GOT3 (cell line): ENCODE data around the gene SLC17A3.

Source experiments
- DNase-seq: peaks from one replicate; lab custom pipeline; 2025; ENCODE audit warnings: mixed read lengths; lab: John Stamatoyannopoulos, UW

Gene SLC17A3

GRCh38 chr6:25889877-25890853, 16.1 kb upstream of the SLC17A3 start:
- no peak for DNase-seq

- no peak for DNase-seq
Measured at GRCh38 chr6:25888626-25889025, 14.6 kb upstream of the SLC17A3 start.

- no peak for DNase-seq
Measured at GRCh38 chr6:25886066-25886465, 12.0 kb upstream of the SLC17A3 start.

GRCh38 chr6:25883991-25884390, 9.9 kb upstream of the SLC17A3 start:
- DNase-seq = peak; percentile 48

- no peak for DNase-seq
Measured at GRCh38 chr6:25883536-25883935, 9.5 kb upstream of the SLC17A3 start.

- DNase-seq = no peak
Measured at GRCh38 chr6:25882051-25882496, 8.0 kb upstream of the SLC17A3 start.

GRCh38 chr6:25880601-25881000, 6.6 kb upstream of the SLC17A3 start:
- no peak for DNase-seq

- no peak for DNase-seq
Measured at GRCh38 chr6:25878721-25879322, 4.8 kb upstream of the SLC17A3 start.

GRCh38 chr6:25875926-25876602, 2.0 kb upstream of the SLC17A3 start:
- no peak for DNase-seq

- no peak for DNase-seq
Measured at GRCh38 chr6:25875563-25875905, 1.5 kb upstream of the SLC17A3 start.

- DNase-seq = no peak
Measured at GRCh38 chr6:25874822-25875562, 949 bp upstream of the SLC17A3 start.

- DNase-seq = no peak
Measured at GRCh38 chr6:25872814-25873213, 1.2 kb downstream of the SLC17A3 start.

- no peak for DNase-seq
Measured at GRCh38 chr6:25869840-25870239, 4.2 kb downstream of the SLC17A3 start.

- DNase-seq = no peak
Measured at GRCh38 chr6:25868436-25869183, 5.4 kb downstream of the SLC17A3 start.

- DNase-seq = no peak
Measured at GRCh38 chr6:25866011-25866410, 8.0 kb downstream of the SLC17A3 start.

- no peak for DNase-seq
Measured at GRCh38 chr6:25863360-25863759, 10.7 kb downstream of the SLC17A3 start.

GRCh38 chr6:25862199-25862598, 11.8 kb downstream of the SLC17A3 start:
- DNase-seq = no peak

GRCh38 chr6:25852756-25853155, 21.3 kb downstream of the SLC17A3 start:
- no peak for DNase-seq

- DNase-seq = no peak
Measured at GRCh38 chr6:25851961-25852360, 22.1 kb downstream of the SLC17A3 start.

- no peak for DNase-seq
Measured at GRCh38 chr6:25844518-25844917, 29.5 kb downstream of the SLC17A3 start.

- DNase-seq = no peak
Measured at GRCh38 chr6:25842526-25842925, 31.5 kb downstream of the SLC17A3 start.
